ENCODE measurements around the gene ZFP14.
A peak's percentile ranks its signal among the peaks of the same experiment; 100 is the strongest.

The ZFP14 gene

DNA sequence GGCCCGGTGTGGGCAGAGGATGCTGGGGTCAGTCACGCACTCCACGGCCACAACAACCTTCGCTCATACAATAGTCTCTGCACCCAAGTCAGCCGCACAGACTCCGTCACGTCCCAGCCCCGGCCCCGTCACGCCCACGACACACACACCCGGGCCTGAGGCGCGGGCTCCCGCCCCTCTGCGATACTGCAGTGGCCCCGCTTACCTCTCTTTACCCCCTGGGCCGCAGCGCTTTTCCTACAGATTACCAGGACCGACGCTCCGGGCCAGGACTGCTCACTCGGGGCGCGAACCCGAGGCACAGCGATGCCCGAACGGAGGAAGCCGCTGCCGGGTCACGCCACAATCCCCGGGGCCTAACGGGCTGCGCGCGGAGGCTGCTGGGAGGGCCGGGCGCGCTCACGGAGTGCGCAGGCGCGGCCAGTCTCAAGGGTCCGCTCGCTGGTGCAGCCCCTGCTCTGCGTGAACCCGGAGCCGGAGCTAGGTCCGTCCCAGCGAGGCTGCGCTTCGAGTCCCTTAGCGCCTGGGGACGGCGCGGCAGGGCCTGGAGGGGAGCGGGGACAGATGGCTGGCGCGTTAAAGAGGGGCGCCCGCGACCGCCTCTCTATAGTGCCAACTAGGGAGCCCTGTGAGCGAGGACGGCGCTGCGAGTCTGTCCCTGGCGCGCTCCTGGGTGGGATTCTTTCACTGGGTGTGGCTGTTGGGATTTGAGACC is 39.4 kb upstream of the ZFP14 start, which contains the start of gene ZFP82:
TSS of gene ZFP82 (minus strand) at position 358 of the 715 bp plus-strand sequence. CDS start 8,855 bp downstream, outside the sequence.
- H3K14ac ChIP-seq (ENCODE audit: low read length), result peak within 1 kb of the TSS; percentile 76
- H3K79me1 ChIP-seq (ENCODE audit: low read length), result peaks cover 17% of the 10 kb centered on the region
- H2BK5ac ChIP-seq (ENCODE audit: low read depth, low read length, poor library complexity), result peak within 1 kb of the TSS; percentile 58
- H3K18ac ChIP-seq (ENCODE audit: low read length), result peak within 1 kb of the TSS; percentile 67
- H4K12ac ChIP-seq (ENCODE audit: low read depth, low read length), result peak within 1 kb of the TSS; percentile 49
- H4K91ac ChIP-seq (ENCODE audit: low read depth, low read length), result peak within 1 kb of the TSS; percentile 86
- H3K4me2 ChIP-seq (ENCODE audit: low read length), result peak within 1 kb of the TSS; percentile 78
- peaks cover 7 to 16% of the 10 kb centered on the region in 2 experiments for H3K4me1 ChIP-seq (ENCODE audit: control insufficient read depth in 1 of 2, insufficient read depth in 2 of 2, low read length in 2 of 2)
- H3K27ac ChIP-seq (ENCODE audit: low read depth, low read length), result peak within 1 kb of the TSS; percentile 55
- H2AFZ ChIP-seq (ENCODE audit: insufficient read depth, low read length, poor library complexity), result peak within 1 kb of the TSS; percentile 88
- no peak within 1 kb of the TSS for H2BK12ac ChIP-seq (ENCODE audit: low read length)
- peak within 1 kb of the TSS; percentile 20 for H2AK5ac ChIP-seq (ENCODE audit: low read length)
- peak; percentile 67 to 81 for DNase-seq
- H2BK120ac ChIP-seq (ENCODE audit: insufficient read depth, low read length, poor library complexity), result peak within 1 kb of the TSS; percentile 84
- no peaks in the 10 kb centered on the region for H3K9me3 ChIP-seq (ENCODE audit: insufficient read depth, low read depth, low read length)
- no peaks in the 10 kb centered on the region for H3K27me3 ChIP-seq (ENCODE audit: insufficient read depth, low read length)
- H3K4ac ChIP-seq (ENCODE audit: low read depth, low read length), result peak within 1 kb of the TSS; percentile 46
- H3K79me2 ChIP-seq (ENCODE audit: control insufficient read depth, insufficient read depth, low read length, poor library complexity), result peaks cover 15% of the 10 kb centered on the region
- peak within 1 kb of the TSS; percentile 96 for H3K9ac ChIP-seq (ENCODE audit: low read length)
- H3K23ac ChIP-seq (ENCODE audit: low read length), result no peak within 1 kb of the TSS
- peak within 1 kb of the TSS; percentile 85 for H3K4me3 ChIP-seq (ENCODE audit: low read depth, low read length)
- H4K8ac ChIP-seq (ENCODE audit: low read depth, low read length), result peak within 1 kb of the TSS; percentile 100
- H3K36me3 ChIP-seq (ENCODE audit: control insufficient read depth in 1 of 2, insufficient read depth in 2 of 2, low read length in 2 of 2), result no peaks in the 10 kb centered on the region
- WGBS (ENCODE audit: extremely low coverage, insufficient coverage, insufficient read length), result no CpG with 5 or more reads among the region's 70 CpGs

DNA sequence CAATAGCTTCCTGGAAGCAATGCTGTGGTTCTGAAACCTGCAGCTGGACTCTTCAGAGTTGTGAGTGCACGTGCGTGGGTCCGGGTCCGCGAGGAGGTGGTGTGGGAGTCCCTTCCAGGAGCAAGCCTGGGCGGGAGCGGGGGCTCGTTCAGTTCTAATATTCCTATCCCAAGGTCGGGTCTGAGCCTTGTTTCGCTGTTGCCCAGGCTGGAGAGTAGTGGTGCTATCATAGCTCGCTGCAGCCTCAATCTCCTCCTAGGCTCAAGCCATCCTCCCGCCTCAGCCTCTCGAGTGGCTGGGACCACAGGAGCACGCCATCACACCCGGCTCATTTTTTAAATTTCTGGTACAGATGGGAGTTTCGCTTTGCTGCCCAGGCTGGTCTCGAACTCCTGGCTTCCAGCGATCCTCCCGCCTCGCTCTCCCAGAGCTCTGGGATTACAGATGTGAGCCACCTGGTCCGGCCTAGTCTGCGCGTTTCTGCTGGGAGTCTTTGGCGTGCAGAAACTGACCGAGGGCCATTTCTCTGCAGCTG is 38.8 kb upstream of the ZFP14 start:
- H3K14ac ChIP-seq (ENCODE audit: low read length), result peak overlapping the region; percentile 65
- no peak overlapping the region for H2BK12ac ChIP-seq (ENCODE audit: low read length)
- peak overlapping the region; percentile 88 for H2AFZ ChIP-seq (ENCODE audit: insufficient read depth, low read length, poor library complexity)
- peaks cover 15% of the 10 kb centered on the region for H3K79me2 ChIP-seq (ENCODE audit: control insufficient read depth, insufficient read depth, low read length, poor library complexity)
- peaks cover 17% of the 10 kb centered on the region for H3K79me1 ChIP-seq (ENCODE audit: low read length)
- H3K23ac ChIP-seq (ENCODE audit: low read length), result no peak overlapping the region
- peak overlapping the region; percentile 49 for H4K12ac ChIP-seq (ENCODE audit: low read depth, low read length)
- no peaks in the 10 kb centered on the region for H3K27me3 ChIP-seq (ENCODE audit: insufficient read depth, low read length)
- peak overlapping the region; percentile 88 for H3K9ac ChIP-seq (ENCODE audit: low read length)
- peak overlapping the region; percentile 58 for H2BK5ac ChIP-seq (ENCODE audit: low read depth, low read length, poor library complexity)
- H4K91ac ChIP-seq (ENCODE audit: low read depth, low read length), result peak overlapping the region; percentile 86
- WGBS (ENCODE audit: extremely low coverage, insufficient coverage, insufficient read length), result no CpG with 5 or more reads among the region's 25 CpGs
- peak overlapping the region; percentile 85 for H3K4me3 ChIP-seq (ENCODE audit: low read depth, low read length)
- H2AK5ac ChIP-seq (ENCODE audit: low read length), result peak overlapping the region; percentile 20
- H3K27ac ChIP-seq (ENCODE audit: low read depth, low read length), result peak overlapping the region; percentile 55
- peak; percentile 6 to 21 for DNase-seq
- H3K4me2 ChIP-seq (ENCODE audit: low read length), result peak overlapping the region; percentile 78
- H3K36me3 ChIP-seq (ENCODE audit: control insufficient read depth in 1 of 2, insufficient read depth in 2 of 2, low read length in 2 of 2), result peaks cover 0 to 3% of the 10 kb centered on the region in 2 experiments
- H2BK120ac ChIP-seq (ENCODE audit: insufficient read depth, low read length, poor library complexity), result peak overlapping the region; percentile 84
- no peaks in the 10 kb centered on the region for H3K9me3 ChIP-seq (ENCODE audit: insufficient read depth, low read depth, low read length)
- peak overlapping the region; percentile 100 for H4K8ac ChIP-seq (ENCODE audit: low read depth, low read length)
- peaks cover 7 to 16% of the 10 kb centered on the region in 2 experiments for H3K4me1 ChIP-seq (ENCODE audit: control insufficient read depth in 1 of 2, insufficient read depth in 2 of 2, low read length in 2 of 2)
- H3K4ac ChIP-seq (ENCODE audit: low read depth, low read length), result peak overlapping the region; percentile 46
- H3K18ac ChIP-seq (ENCODE audit: low read length), result peak overlapping the region; percentile 53

DNA sequence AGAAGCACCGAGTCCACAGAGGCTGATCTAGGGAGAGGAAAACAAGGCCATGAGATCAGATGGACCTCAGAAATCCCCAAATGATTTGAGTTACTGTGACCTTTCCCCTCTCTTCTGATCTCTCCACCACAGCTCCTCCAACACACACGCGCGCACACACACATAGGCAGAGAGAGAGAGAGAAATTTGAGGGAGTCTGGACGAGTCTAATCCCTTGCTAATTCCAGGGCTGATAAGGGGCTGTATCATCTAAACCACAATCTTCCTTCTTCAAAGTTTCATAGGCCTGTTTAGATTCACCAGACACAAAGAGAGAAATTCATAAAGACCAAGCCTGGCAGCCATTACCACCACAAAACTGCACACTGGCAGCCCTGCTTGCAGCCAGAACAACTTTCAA is 30.8 kb upstream of the ZFP14 start:
- WGBS (ENCODE audit: extremely low coverage, insufficient coverage, insufficient read length), result no CpG with 5 or more reads among the region's 5 CpGs
- H2BK120ac ChIP-seq (ENCODE audit: insufficient read depth, low read length, poor library complexity), result no peak overlapping the region
- no peak overlapping the region for H3K27ac ChIP-seq (ENCODE audit: low read depth, low read length)
- H3K4ac ChIP-seq (ENCODE audit: low read depth, low read length), result no peak overlapping the region
- no peak overlapping the region for H2AFZ ChIP-seq (ENCODE audit: insufficient read depth, low read length, poor library complexity)
- no peak overlapping the region for H4K12ac ChIP-seq (ENCODE audit: low read depth, low read length)
- no peak overlapping the region for H3K4me2 ChIP-seq (ENCODE audit: low read length)
- no peak overlapping the region for H2BK5ac ChIP-seq (ENCODE audit: low read depth, low read length, poor library complexity)
- H4K8ac ChIP-seq (ENCODE audit: low read depth, low read length), result no peak overlapping the region
- H3K36me3 ChIP-seq (ENCODE audit: control insufficient read depth in 1 of 2, insufficient read depth in 2 of 2, low read length in 2 of 2), result peaks cover 9 to 11% of the 10 kb centered on the region in 2 experiments
- no peaks in the 10 kb centered on the region for H3K79me1 ChIP-seq (ENCODE audit: low read length)
- no peaks in the 10 kb centered on the region for H3K9me3 ChIP-seq (ENCODE audit: insufficient read depth, low read depth, low read length)
- no peak overlapping the region for H3K4me3 ChIP-seq (ENCODE audit: low read depth, low read length)
- H3K9ac ChIP-seq (ENCODE audit: low read length), result no peak overlapping the region
- no peak overlapping the region for H3K18ac ChIP-seq (ENCODE audit: low read length)
- no peak for DNase-seq
- H3K23ac ChIP-seq (ENCODE audit: low read length), result no peak overlapping the region
- H2BK12ac ChIP-seq (ENCODE audit: low read length), result no peak overlapping the region
- no peak overlapping the region for H3K14ac ChIP-seq (ENCODE audit: low read length)
- no peak overlapping the region for H2AK5ac ChIP-seq (ENCODE audit: low read length)
- H3K4me1 ChIP-seq (ENCODE audit: control insufficient read depth in 1 of 2, insufficient read depth in 2 of 2, low read length in 2 of 2), result no peaks in the 10 kb centered on the region
- H4K91ac ChIP-seq (ENCODE audit: low read depth, low read length), result no peak overlapping the region
- no peaks in the 10 kb centered on the region for H3K27me3 ChIP-seq (ENCODE audit: insufficient read depth, low read length)
- H3K79me2 ChIP-seq (ENCODE audit: control insufficient read depth, insufficient read depth, low read length, poor library complexity), result no peaks in the 10 kb centered on the region

DNA sequence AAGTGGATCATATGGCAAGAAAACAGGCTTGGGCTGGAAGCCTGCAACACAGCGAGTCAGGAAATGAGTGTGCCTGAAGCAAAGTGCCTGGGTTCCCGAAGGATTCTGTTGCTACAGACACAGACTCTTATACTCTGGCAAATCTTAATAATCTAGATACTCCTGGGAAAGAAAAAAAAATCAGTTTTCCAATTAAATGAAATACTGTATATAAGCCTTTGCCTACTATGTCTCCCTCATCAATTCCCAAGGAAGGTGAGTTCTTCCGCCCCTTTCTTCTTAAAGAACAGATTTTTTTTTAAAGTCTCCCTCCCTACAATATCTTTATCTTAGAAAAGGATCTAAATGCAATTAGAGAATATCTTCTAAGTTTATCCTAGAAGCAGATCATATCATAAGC is 29.1 kb upstream of the ZFP14 start:
- no peak overlapping the region for H3K4me2 ChIP-seq (ENCODE audit: low read length)
- H3K36me3 ChIP-seq (ENCODE audit: control insufficient read depth in 1 of 2, insufficient read depth in 2 of 2, low read length in 2 of 2), result peaks cover 9 to 19% of the 10 kb centered on the region in 2 experiments
- no peak overlapping the region for H4K8ac ChIP-seq (ENCODE audit: low read depth, low read length)
- WGBS (ENCODE audit: extremely low coverage, insufficient coverage, insufficient read length), result no CpG with 5 or more reads among the region's 3 CpGs
- no peak overlapping the region for H3K14ac ChIP-seq (ENCODE audit: low read length)
- H2BK120ac ChIP-seq (ENCODE audit: insufficient read depth, low read length, poor library complexity), result no peak overlapping the region
- no peak overlapping the region for H3K18ac ChIP-seq (ENCODE audit: low read length)
- H3K9ac ChIP-seq (ENCODE audit: low read length), result no peak overlapping the region
- no peak overlapping the region for H3K23ac ChIP-seq (ENCODE audit: low read length)
- no peak overlapping the region for H4K12ac ChIP-seq (ENCODE audit: low read depth, low read length)
- H3K9me3 ChIP-seq (ENCODE audit: insufficient read depth, low read depth, low read length), result no peaks in the 10 kb centered on the region
- no peaks in the 10 kb centered on the region for H3K79me1 ChIP-seq (ENCODE audit: low read length)
- H3K4ac ChIP-seq (ENCODE audit: low read depth, low read length), result no peak overlapping the region
- H2AFZ ChIP-seq (ENCODE audit: insufficient read depth, low read length, poor library complexity), result no peak overlapping the region
- H3K27me3 ChIP-seq (ENCODE audit: insufficient read depth, low read length), result no peaks in the 10 kb centered on the region
- no peak overlapping the region for H2BK12ac ChIP-seq (ENCODE audit: low read length)
- no peaks in the 10 kb centered on the region for H3K79me2 ChIP-seq (ENCODE audit: control insufficient read depth, insufficient read depth, low read length, poor library complexity)
- H3K27ac ChIP-seq (ENCODE audit: low read depth, low read length), result no peak overlapping the region
- no peak for DNase-seq
- no peak overlapping the region for H2BK5ac ChIP-seq (ENCODE audit: low read depth, low read length, poor library complexity)
- H4K91ac ChIP-seq (ENCODE audit: low read depth, low read length), result no peak overlapping the region
- no peak overlapping the region for H3K4me3 ChIP-seq (ENCODE audit: low read depth, low read length)
- H3K4me1 ChIP-seq (ENCODE audit: control insufficient read depth in 1 of 2, insufficient read depth in 2 of 2, low read length in 2 of 2), result no peaks in the 10 kb centered on the region
- no peak overlapping the region for H2AK5ac ChIP-seq (ENCODE audit: low read length)

Data from trophoblast cell (in vitro differentiated cells and primary cell).